MM.1S (cell line): ENCODE results near the gene RBFOX2.

Source experiments
- EZH2 ChIP-seq: fragments of 300-600 bp; sonication (generic); optimal IDR thresholded peaks from 2 replicates; pipeline ENCODE3; 2017; ENCODE audit warnings: low read depth, mild to moderate bottlenecking, antibody characterized with exemption, low read length, mixed read lengths
- EZH2phosphoT487 ChIP-seq: fragments of 300-600 bp; sonication (generic); IDR thresholded peaks from 2 replicates; pipeline ENCODE4 v1.6.1; 2018; ENCODE audit warnings: antibody characterized with exemption, low read length
- TF ChIP-seq, protein P1 (sequence below): fragments of 300-600 bp; sonication (generic); IDR thresholded peaks from 2 replicates; pipeline ENCODE4 v1.5.1; 2016; ENCODE audit warnings: antibody characterized with exemption, low read length, mixed read lengths

GRCh38 chr22:36053242-36054147, 24.9 kb upstream of the RBFOX2 start:
- TF ChIP-seq, protein P1, sequence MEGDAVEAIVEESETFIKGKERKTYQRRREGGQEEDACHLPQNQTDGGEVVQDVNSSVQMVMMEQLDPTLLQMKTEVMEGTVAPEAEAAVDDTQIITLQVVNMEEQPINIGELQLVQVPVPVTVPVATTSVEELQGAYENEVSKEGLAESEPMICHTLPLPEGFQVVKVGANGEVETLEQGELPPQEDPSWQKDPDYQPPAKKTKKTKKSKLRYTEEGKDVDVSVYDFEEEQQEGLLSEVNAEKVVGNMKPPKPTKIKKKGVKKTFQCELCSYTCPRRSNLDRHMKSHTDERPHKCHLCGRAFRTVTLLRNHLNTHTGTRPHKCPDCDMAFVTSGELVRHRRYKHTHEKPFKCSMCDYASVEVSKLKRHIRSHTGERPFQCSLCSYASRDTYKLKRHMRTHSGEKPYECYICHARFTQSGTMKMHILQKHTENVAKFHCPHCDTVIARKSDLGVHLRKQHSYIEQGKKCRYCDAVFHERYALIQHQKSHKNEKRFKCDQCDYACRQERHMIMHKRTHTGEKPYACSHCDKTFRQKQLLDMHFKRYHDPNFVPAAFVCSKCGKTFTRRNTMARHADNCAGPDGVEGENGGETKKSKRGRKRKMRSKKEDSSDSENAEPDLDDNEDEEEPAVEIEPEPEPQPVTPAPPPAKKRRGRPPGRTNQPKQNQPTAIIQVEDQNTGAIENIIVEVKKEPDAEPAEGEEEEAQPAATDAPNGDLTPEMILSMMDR, result no peak
- TF ChIP-seq EZH2phosphoT487, result no peak
- no peak for TF ChIP-seq EZH2
